HFF-Myc (cell line): ENCODE data around the gene FNIP1.

Source experiments
- DNase-seq: peaks from one replicate; pipeline ENCODE4 v3.0.0-alpha.2; 2011; ENCODE audit warnings: low read depth; ENCODE audit errors: extremely low read depth
- H3K4me3 ChIP-seq: replicated peaks from 2 replicates; pipeline ENCODE4 v1.5.1; 2011; ENCODE audit warnings: low read depth, mild to moderate bottlenecking, control low read depth, low read length
- CTCF ChIP-seq: IDR thresholded peaks from 2 replicates; pipeline ENCODE4 v1.5.1; 2012; ENCODE audit warnings: mild to moderate bottlenecking, low read depth, low read length, control low read depth; ENCODE audit errors: missing control alignments

Gene FNIP1

GRCh38 chr5:131611064-131611381, 185.8 kb downstream of the FNIP1 start:
- no peak for TF ChIP-seq CTCF
- DNase-seq: no peak
- no peak overlapping the region for H3K4me3 ChIP-seq

GRCh38 chr5:131610198-131611063, 186.4 kb downstream of the FNIP1 start:
- TF ChIP-seq CTCF: no peak
- H3K4me3 ChIP-seq: no peak overlapping the region
- peak; percentile 33 for DNase-seq

- no peak for DNase-seq
- TF ChIP-seq CTCF: no peak
- no peak overlapping the region for H3K4me3 ChIP-seq
Measured at GRCh38 chr5:131609774-131610173, 187.0 kb downstream of the FNIP1 start.

GRCh38 chr5:131608597-131608996, 188.2 kb downstream of the FNIP1 start:
- no peak for TF ChIP-seq CTCF
- no peak for DNase-seq
- no peak overlapping the region for H3K4me3 ChIP-seq

- no peak for TF ChIP-seq CTCF
- DNase-seq: no peak
- no peak overlapping the region for H3K4me3 ChIP-seq
Measured at GRCh38 chr5:131607903-131608540, 188.8 kb downstream of the FNIP1 start.

GRCh38 chr5:131607418-131607817, 189.4 kb downstream of the FNIP1 start:
- TF ChIP-seq CTCF: no peak
- no peak for DNase-seq
- H3K4me3 ChIP-seq: no peak overlapping the region
